Gastroesophageal sphincter (tissue), 4 donors: ENCODE data around the gene SLC22A2. TPM values are rescaled to one million over a fixed set of nuclear protein-coding genes. Genes with fewer than 3 reads are reported as not detected.
"Not testable (repeated sequence)": the region's sequence is repeated elsewhere in the genome, so short reads cannot be mapped to it uniquely, and the experiment has no call there.

Experiments
- ATAC-seq: fragments of 150-250 bp; one replicate; pipeline ENCODE4 v1.9.1; 2016; ENCODE audit warnings: mild to moderate bottlenecking, moderate library complexity
- H3K27ac ChIP-seq, 4 donors: fragments of 200-600 bp; sonication (generic) in 3 of 4; 1 replicate in 3 of 4; 2 replicates in 1 of 4; pipeline ENCODE4 v1.5.1; 2016 to 2019
- H3K27me3 ChIP-seq: fragments of 200-600 bp; sonication (generic); one replicate; pipeline ENCODE4 v1.5.1; 2019
- H3K36me3 ChIP-seq, 2 donors: fragments of 200-600 bp; sonication (generic); one replicate each; pipeline ENCODE4 v1.5.1; 2019; ENCODE audit warnings: control low read depth in 1 of 2
- H3K4me1 ChIP-seq, 3 donors: fragments of 200-600 bp; sonication (generic); 1 replicate in 2 of 3; 2 replicates in 1 of 3; pipeline ENCODE4 v1.5.1; 2016 to 2019; ENCODE audit warnings: control low read depth in 2 of 3
- H3K4me3 ChIP-seq, 2 donors: fragments of 200-600 bp; sonication (generic); one replicate each; pipeline ENCODE4 v1.5.1; 2019; ENCODE audit warnings: mild to moderate bottlenecking in 1 of 2, moderate library complexity in 1 of 2
- H3K9me3 ChIP-seq, 3 donors: fragments of 200-600 bp; sonication (generic); one replicate each; pipeline ENCODE4 v1.5.1; 2017 to 2019; ENCODE audit warnings: control low read depth in 2 of 3
- CTCF ChIP-seq, 4 experiments: fragments of 200-600 bp in 2 of 4; fragments of 450-650 bp in 2 of 4; sonication (generic) in 1 of 4; IDR thresholded peaks; one replicate each; pipeline ENCODE4 v1.5.1; 2017 to 2019; ENCODE audit warnings: antibody characterized with exemption in 4 of 4, mild to moderate bottlenecking in 2 of 4, moderate library complexity in 2 of 4
- EP300 ChIP-seq: sonication (generic); formaldehyde crosslinking; IDR thresholded peaks from one replicate; pipeline ENCODE4 v1.6.1; 2017; ENCODE audit warnings: antibody characterized with exemption, mild to moderate bottlenecking
- POLR2A ChIP-seq, 2 donors: fragments of 450-650 bp; IDR thresholded peaks; one replicate each; pipeline ENCODE4 v1.6.1; 2017; ENCODE audit warnings: antibody characterized with exemption in 2 of 2, mild to moderate bottlenecking in 2 of 2, moderate library complexity in 1 of 2
- POLR2AphosphoS5 ChIP-seq: sonication (generic); formaldehyde crosslinking; IDR thresholded peaks from one replicate; pipeline ENCODE4 v1.6.1; 2017; ENCODE audit warnings: antibody characterized with exemption
- WGBS, 2 donors: methylation state at CpG; one replicate each; pipeline ENCODE4 v1.1.5; 2018; ENCODE audit warnings: low coverage in 1 of 2; 5-methylcytosine and 5-hydroxymethylcytosine counted together
- total RNA-seq, 4 donors: library from RNA; depleted of rRNA; stranded (reverse); fragments of >200 nt; gene quantifications; one replicate each; pipeline ENCODE4 v1.1.0, GENCODE V29; 2016

Gene SLC22A2
- total RNA-seq, 4 donors from 2014 or later: 0.47 TPM; not detected in 3

GRCh38 chr6:160240691-160241084 is 17.9 kb downstream of the SLC22A2 start:
- H3K9me3 ChIP-seq: no peaks in the 10 kb centered on the region
- no peak for ATAC-seq
- 100% methylated on average over 1 of the region's 1 CpG for WGBS, 2 donors
- no peak overlapping the region for H3K4me3 ChIP-seq
- no peaks in the 10 kb centered on the region for H3K27me3 ChIP-seq
- H3K36me3 ChIP-seq: no peaks in the 10 kb centered on the region
- no peak for TF ChIP-seq CTCF (IDR thresholded peaks at IDR 0.05)
- no peak for TF ChIP-seq POLR2AphosphoS5
- no peak for TF ChIP-seq POLR2A (IDR thresholded peaks at IDR 0.05)
- TF ChIP-seq EP300: no peak
- peaks cover 0 to 9% (median 0%) of the 10 kb centered on the region in 3 donors for H3K4me1 ChIP-seq
- no peak overlapping the region for H3K27ac ChIP-seq

- TF ChIP-seq POLR2AphosphoS5 (no peak), CTCF (IDR thresholded peaks at IDR 0.05) (no peak), POLR2A (IDR thresholded peaks at IDR 0.05) (no peak), EP300 (no peak)
- Histone ChIP-seq H3K4me3 (no peak overlapping the region), H3K9me3 (no peaks in the 10 kb centered on the region), H3K27me3 (no peaks in the 10 kb centered on the region), H3K4me1 (peaks cover 0 to 9% (median 0%) of the 10 kb centered on the region in 3 donors), H3K36me3 (no peaks in the 10 kb centered on the region), H3K27ac (no peak overlapping the region)
- WGBS, 2 donors: 79% methylated on average over 2 to 4 of the region's 4 CpGs
- ATAC-seq: no peak
These were observed 18.5 kb downstream of the SLC22A2 start for GRCh38 chr6:160239929-160240690.

GRCh38 chr6:160238761-160239751 is 19.6 kb downstream of the SLC22A2 start:
- Histone ChIP-seq H3K9me3 (no peaks in the 10 kb centered on the region), H3K36me3 (no peaks in the 10 kb centered on the region), H3K4me3 (no peak overlapping the region), H3K4me1 (peaks cover 0 to 9% (median 0%) of the 10 kb centered on the region in 3 donors), H3K27ac (no peak overlapping the region), H3K27me3 (no peaks in the 10 kb centered on the region)
- no peak for ATAC-seq
- 74 to 83% methylated on average over 3 to 5 of the region's 5 CpGs for WGBS, 2 donors
- no peak for TF ChIP-seq POLR2A (IDR thresholded peaks at IDR 0.05)
- TF ChIP-seq CTCF (IDR thresholded peaks at IDR 0.05): no peak
- TF ChIP-seq POLR2AphosphoS5: no peak
- no peak for TF ChIP-seq EP300

- WGBS, 2 donors: 8 to 30% methylated on average over 2 of the region's 2 CpGs
- ATAC-seq: no peak
These were observed 20.3 kb downstream of the SLC22A2 start for GRCh38 chr6:160238278-160238711.

GRCh38 chr6:160237597-160238275 is 20.9 kb downstream of the SLC22A2 start:
- not testable (repeated sequence) for H3K4me3 ChIP-seq, H3K36me3 ChIP-seq, H3K9me3 ChIP-seq, ATAC-seq, H3K27ac ChIP-seq, H3K27me3 ChIP-seq, H3K4me1 ChIP-seq
- 63 to 76% methylated on average over 2 of the region's 2 CpGs for WGBS, 2 donors

More at GRCh38 chr6:160238278-160238711, 20.3 kb downstream of the SLC22A2 start:
- H3K4me1 ChIP-seq: peaks cover 0 to 9% (median 0%) of the 10 kb centered on the region in 3 donors
- no peak overlapping the region for H3K27ac ChIP-seq
- H3K36me3 ChIP-seq: no peaks in the 10 kb centered on the region
- H3K9me3 ChIP-seq: no peaks in the 10 kb centered on the region
- no peak overlapping the region for H3K4me3 ChIP-seq
- no peaks in the 10 kb centered on the region for H3K27me3 ChIP-seq
- TF ChIP-seq EP300: no peak
- TF ChIP-seq POLR2A (IDR thresholded peaks at IDR 0.05): no peak
- no peak for TF ChIP-seq POLR2AphosphoS5
- no peak for TF ChIP-seq CTCF (IDR thresholded peaks at IDR 0.05)

- 65 to 68% methylated on average over 2 of the region's 2 CpGs for WGBS, 2 donors
- H3K27ac ChIP-seq: not testable (repeated sequence)
These were observed 22.3 kb downstream of the SLC22A2 start for GRCh38 chr6:160236235-160236872.

GRCh38 chr6:160233950-160234640 is 24.5 kb downstream of the SLC22A2 start:
- H3K27ac ChIP-seq, H3K27me3 ChIP-seq, ATAC-seq, H3K9me3 ChIP-seq, H3K36me3 ChIP-seq, H3K4me3 ChIP-seq, H3K4me1 ChIP-seq: not testable (repeated sequence)
- WGBS, 2 donors: 81 to 94% methylated on average over 6 to 11 of the region's 12 CpGs

More at GRCh38 chr6:160236235-160236872, 22.3 kb downstream of the SLC22A2 start:
- not testable (repeated sequence) for H3K4me3 ChIP-seq, H3K27me3 ChIP-seq, H3K36me3 ChIP-seq, ATAC-seq, H3K9me3 ChIP-seq, H3K4me1 ChIP-seq
